Measurements from ENCODE around the gene ZC2HC1C. TPM values are rescaled to one million over a fixed set of nuclear protein-coding genes. Genes with fewer than 3 reads are reported as not detected.

The ZC2HC1C gene
- total and polyA plus RNA-seq, 2 experiments from 2014 or later, result 0.90 to 2.8 TPM

GRCh38 chr14:75051556-75051899 lies 17.9 kb upstream of the ZC2HC1C start (continued):
- TF ChIP-seq, protein P1, sequence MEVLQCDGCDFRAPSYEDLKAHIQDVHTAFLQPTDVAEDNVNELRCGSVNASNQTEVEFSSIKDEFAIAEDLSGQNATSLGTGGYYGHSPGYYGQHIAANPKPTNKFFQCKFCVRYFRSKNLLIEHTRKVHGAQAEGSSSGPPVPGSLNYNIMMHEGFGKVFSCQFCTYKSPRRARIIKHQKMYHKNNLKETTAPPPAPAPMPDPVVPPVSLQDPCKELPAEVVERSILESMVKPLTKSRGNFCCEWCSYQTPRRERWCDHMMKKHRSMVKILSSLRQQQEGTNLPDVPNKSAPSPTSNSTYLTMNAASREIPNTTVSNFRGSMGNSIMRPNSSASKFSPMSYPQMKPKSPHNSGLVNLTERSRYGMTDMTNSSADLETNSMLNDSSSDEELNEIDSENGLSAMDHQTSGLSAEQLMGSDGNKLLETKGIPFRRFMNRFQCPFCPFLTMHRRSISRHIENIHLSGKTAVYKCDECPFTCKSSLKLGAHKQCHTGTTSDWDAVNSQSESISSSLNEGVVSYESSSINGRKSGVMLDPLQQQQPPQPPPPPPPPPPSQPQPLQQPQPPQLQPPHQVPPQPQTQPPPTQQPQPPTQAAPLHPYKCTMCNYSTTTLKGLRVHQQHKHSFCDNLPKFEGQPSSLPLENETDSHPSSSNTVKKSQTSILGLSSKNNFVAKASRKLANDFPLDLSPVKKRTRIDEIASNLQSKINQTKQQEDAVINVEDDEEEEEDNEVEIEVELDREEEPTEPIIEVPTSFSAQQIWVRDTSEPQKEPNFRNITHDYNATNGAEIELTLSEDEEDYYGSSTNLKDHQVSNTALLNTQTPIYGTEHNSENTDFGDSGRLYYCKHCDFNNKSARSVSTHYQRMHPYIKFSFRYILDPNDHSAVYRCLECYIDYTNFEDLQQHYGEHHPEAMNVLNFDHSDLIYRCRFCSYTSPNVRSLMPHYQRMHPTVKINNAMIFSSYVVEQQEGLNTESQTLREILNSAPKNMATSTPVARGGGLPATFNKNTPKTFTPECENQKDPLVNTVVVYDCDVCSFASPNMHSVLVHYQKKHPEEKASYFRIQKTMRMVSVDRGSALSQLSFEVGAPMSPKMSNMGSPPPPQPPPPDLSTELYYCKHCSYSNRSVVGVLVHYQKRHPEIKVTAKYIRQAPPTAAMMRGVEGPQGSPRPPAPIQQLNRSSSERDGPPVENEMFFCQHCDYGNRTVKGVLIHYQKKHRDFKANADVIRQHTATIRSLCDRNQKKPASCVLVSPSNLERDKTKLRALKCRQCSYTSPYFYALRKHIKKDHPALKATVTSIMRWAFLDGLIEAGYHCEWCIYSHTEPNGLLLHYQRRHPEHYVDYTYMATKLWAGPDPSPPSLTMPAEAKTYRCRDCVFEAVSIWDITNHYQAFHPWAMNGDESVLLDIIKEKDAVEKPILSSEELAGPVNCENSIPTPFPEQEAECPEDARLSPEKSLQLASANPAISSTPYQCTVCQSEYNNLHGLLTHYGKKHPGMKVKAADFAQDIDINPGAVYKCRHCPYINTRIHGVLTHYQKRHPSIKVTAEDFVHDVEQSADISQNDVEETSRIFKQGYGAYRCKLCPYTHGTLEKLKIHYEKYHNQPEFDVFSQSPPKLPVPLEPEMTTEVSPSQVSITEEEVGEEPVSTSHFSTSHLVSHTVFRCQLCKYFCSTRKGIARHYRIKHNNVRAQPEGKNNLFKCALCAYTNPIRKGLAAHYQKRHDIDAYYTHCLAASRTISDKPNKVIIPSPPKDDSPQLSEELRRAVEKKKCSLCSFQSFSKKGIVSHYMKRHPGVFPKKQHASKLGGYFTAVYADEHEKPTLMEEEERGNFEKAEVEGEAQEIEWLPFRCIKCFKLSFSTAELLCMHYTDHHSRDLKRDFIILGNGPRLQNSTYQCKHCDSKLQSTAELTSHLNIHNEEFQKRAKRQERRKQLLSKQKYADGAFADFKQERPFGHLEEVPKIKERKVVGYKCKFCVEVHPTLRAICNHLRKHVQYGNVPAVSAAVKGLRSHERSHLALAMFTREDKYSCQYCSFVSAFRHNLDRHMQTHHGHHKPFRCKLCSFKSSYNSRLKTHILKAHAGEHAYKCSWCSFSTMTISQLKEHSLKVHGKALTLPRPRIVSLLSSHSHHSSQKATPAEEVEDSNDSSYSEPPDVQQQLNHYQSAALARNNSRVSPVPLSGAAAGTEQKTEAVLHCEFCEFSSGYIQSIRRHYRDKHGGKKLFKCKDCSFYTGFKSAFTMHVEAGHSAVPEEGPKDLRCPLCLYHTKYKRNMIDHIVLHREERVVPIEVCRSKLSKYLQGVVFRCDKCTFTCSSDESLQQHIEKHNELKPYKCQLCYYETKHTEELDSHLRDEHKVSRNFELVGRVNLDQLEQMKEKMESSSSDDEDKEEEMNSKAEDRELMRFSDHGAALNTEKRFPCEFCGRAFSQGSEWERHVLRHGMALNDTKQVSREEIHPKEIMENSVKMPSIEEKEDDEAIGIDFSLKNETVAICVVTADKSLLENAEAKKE (CRISPR knock-in tag; IDR thresholded peaks at IDR 0.05), result no peak
- TF ChIP-seq EZH2phosphoT487 (IDR thresholded peaks at IDR 0.05; ENCODE audit: unreplicated experiment) (no peak), JUNB (IDR thresholded peaks at IDR 0.05; ENCODE audit: unreplicated experiment) (no peak), ZNF331 (CRISPR knock-in tag; IDR thresholded peaks at IDR 0.05; ENCODE audit: low read depth) (no peak), ETS1 (IDR thresholded peaks at IDR 0.05) (no peak), ZNF114 (CRISPR knock-in tag; IDR thresholded peaks at IDR 0.05) (no peak), CREB1 (CRISPR knock-in tag; IDR thresholded peaks at IDR 0.05; ENCODE audit: low read depth) (no peak), CTCF (conservative IDR thresholded peaks at IDR 0.05; ENCODE audit: low read depth in 2 of 2) (no peak), EZH2 (IDR thresholded peaks at IDR 0.05; ENCODE audit: low read depth, unreplicated experiment) (no peak)
